Lower lobe of right lung (tissue), 2 donors: Measurements from ENCODE around the gene NFATC2. TPM values are rescaled to one million over a fixed set of nuclear protein-coding genes. Genes with fewer than 3 reads are reported as not detected.

ENCODE experiments used
- ATAC-seq, 2 donors: fragments of 200-7000 bp; cut with Tn5 transposase; one replicate each; pipeline ENCODE4 v1.9.1; 2020 to 2022; ENCODE audit warnings: mild to moderate bottlenecking in 2 of 2, moderate library complexity in 2 of 2
- DNase-seq: peaks from one replicate; pipeline ENCODE4 v3.0.0-alpha.2; 2020
- H3K27ac ChIP-seq: fragments of 200-600 bp; one replicate; pipeline ENCODE4 v1.8.0; 2022
- H3K27me3 ChIP-seq: fragments of 200-600 bp; one replicate; pipeline ENCODE4 v1.8.0; 2022; ENCODE audit warnings: low read depth
- H3K36me3 ChIP-seq: fragments of 200-600 bp; one replicate; pipeline ENCODE4 v1.8.0; 2022; ENCODE audit warnings: mild to moderate bottlenecking
- H3K4me1 ChIP-seq: fragments of 200-600 bp; one replicate; pipeline ENCODE4 v1.8.0; 2022
- H3K4me3 ChIP-seq: fragments of 200-600 bp; one replicate; pipeline ENCODE4 v1.8.0; 2022; ENCODE audit warnings: mild to moderate bottlenecking
- H3K9me3 ChIP-seq: fragments of 200-600 bp; one replicate; pipeline ENCODE4 v1.8.0; 2022
- CTCF ChIP-seq: fragments of 200-600 bp; IDR thresholded peaks from one replicate; pipeline ENCODE4 v1.8.0; 2022; ENCODE audit warnings: antibody characterized with exemption, mild to moderate bottlenecking
- intact Hi-C: fragments of 100-400 bp; cut with DNase I; formaldehyde crosslinking; loops from one replicate; pipeline ENCODE4 v1.11.0; 2022
- total RNA-seq: library from RNA; stranded (reverse); fragmentation: NEBNext Ultra II Directional; extraction: Animal tissue kit (Norgen Biotek cat#: 25700); gene quantifications from one replicate; pipeline ENCODE4 v1.2.1, GENCODE V29; 2021
- donor health status: DM: no; HTN: yes; CAD: no; lungs with severe emphysema.

NFATC2 gene
- total RNA-seq, 1 donor from 2014 or later = 6.6 TPM

DNA sequence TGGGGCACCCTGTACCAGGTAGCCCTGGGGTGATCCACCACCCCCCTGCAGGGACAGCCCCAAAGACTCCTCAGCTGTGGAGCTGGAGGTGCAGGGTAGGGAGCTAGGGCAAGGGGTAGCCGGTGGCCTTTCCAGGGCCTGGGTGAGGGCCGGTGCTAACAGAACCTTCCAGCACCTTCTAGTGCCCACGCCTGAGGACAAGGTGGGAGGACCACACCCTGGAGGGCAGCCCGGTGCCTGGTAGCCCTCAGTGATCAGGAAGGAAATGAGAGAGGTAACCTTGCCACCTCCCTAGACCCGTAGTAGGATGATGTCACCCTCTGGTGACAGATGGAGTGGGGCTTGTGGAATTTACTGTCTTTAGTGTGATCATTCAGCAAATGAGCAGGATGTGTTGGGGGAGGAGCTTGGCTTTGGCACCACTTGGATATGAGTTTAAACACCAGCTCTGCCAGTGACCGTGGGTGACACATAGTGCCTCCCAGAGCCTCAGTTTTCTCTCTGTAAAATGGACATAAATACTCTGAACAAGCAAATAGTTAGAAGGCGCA, 187.7 kb downstream of the NFATC2 start:
- ATAC-seq = no peak
- H3K27me3 ChIP-seq = no peaks in the 10 kb centered on the region
- no peaks in the 10 kb centered on the region for H3K4me1 ChIP-seq
- DNase-seq = no peak
- H3K27ac ChIP-seq = no peak overlapping the region
- no peaks in the 10 kb centered on the region for H3K9me3 ChIP-seq
- no peak overlapping the region for H3K4me3 ChIP-seq
- no peaks in the 10 kb centered on the region for H3K36me3 ChIP-seq
- no peak for TF ChIP-seq CTCF
- intact Hi-C loops = no loop called here

DNA sequence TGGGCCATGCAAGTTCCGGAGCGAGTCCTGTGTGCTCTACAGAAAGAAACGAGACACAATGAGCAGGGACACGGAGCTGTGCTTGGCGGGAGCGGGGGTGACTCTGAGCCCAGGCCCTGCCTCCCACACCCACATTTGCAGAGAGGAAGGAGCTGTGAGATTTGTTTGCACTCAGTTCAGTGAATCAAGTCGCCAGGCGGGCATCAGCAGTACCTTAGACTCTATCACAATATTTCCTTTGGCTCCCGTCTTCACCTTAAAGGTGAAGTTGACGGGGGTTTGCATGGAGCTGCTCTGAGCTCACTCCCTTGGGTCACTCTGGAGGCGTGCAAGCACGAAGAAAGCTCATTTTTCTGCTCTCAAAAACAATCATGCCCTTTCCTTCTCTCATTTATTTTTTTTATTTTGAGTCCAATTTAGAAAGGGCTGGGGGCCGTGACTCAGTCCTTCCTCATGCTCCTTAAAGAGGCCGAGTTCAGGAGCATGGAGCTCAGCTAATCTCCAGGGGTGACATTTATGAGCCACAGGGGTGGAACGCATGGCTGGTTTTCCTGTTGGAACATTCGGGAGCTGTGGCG, 188.2 kb downstream of the NFATC2 start:
- no peak overlapping the region for H3K4me3 ChIP-seq
- DNase-seq (no peak), ATAC-seq (no peak)
- no peaks in the 10 kb centered on the region for H3K27me3 ChIP-seq
- H3K9me3 ChIP-seq = no peaks in the 10 kb centered on the region
- no peak for TF ChIP-seq CTCF
- intact Hi-C loops = no loop called here
- no peaks in the 10 kb centered on the region for H3K4me1 ChIP-seq
- H3K27ac ChIP-seq = no peak overlapping the region
- H3K36me3 ChIP-seq = no peaks in the 10 kb centered on the region

DNA sequence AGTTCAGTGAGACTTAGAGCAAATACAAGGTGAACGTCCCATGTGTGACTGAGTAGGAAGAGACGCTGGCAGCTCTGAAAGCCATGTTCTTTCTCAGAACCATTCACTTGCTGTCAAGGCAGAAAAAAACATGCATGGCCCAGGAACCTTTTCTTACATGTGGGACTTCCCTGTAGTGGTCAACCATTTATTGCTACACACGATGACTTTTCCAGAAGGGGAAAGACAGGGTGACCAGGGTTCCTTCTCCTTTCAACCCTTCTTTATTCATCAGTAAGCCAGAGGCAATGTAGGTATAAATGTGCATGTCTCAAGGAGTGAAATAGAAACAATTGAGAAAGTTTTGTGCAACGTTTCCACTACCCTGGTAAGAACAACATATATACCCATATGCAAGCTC, 189.0 kb downstream of the NFATC2 start:
- DNase-seq (no peak), ATAC-seq (no peak)
- Histone ChIP-seq H3K27ac (no peak overlapping the region), H3K9me3 (no peaks in the 10 kb centered on the region), H3K36me3 (no peaks in the 10 kb centered on the region), H3K4me1 (no peaks in the 10 kb centered on the region), H3K27me3 (no peaks in the 10 kb centered on the region), H3K4me3 (no peak overlapping the region)
- intact Hi-C loops = no loop called here
- no peak for TF ChIP-seq CTCF

DNA sequence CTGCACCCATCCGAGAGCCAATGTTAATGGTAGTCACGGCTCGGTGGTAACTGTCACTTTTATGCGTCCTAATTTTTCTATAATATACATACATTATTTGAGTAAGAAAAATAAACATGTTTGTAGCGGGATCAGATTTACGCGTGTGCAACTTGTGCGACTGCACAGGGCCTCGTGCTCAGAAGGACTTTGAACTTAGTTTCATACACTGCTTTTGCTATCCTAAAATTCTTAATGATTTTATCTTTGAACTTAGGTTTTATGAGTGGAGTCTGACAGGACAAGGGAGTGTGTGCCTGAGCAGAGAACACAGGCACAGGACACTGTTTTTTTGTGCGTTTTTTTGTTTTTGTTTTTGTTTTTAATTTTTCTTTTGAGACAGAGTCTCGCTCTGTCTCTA, 189.7 kb downstream of the NFATC2 start:
- H3K4me1 ChIP-seq = no peaks in the 10 kb centered on the region
- ATAC-seq (no peak), DNase-seq (no peak)
- H3K36me3 ChIP-seq = no peaks in the 10 kb centered on the region
- no peaks in the 10 kb centered on the region for H3K9me3 ChIP-seq
- H3K4me3 ChIP-seq = no peak overlapping the region
- intact Hi-C loops = no loop called here
- H3K27me3 ChIP-seq = no peaks in the 10 kb centered on the region
- no peak overlapping the region for H3K27ac ChIP-seq
- no peak for TF ChIP-seq CTCF

GRCh38 chr20:51350941-51351631, 191.4 kb downstream of the NFATC2 start:
- H3K4me3 ChIP-seq = no peak overlapping the region
- intact Hi-C loops = no loop called here
- H3K4me1 ChIP-seq = no peaks in the 10 kb centered on the region
- H3K9me3 ChIP-seq = no peaks in the 10 kb centered on the region
- no peaks in the 10 kb centered on the region for H3K27me3 ChIP-seq
- H3K27ac ChIP-seq = no peak overlapping the region
- ATAC-seq = no peak
- no peaks in the 10 kb centered on the region for H3K36me3 ChIP-seq
- TF ChIP-seq CTCF = no peak
- no peak for DNase-seq
